ENCODE data around the gene FAHD1. TPM values are rescaled to one million over a fixed set of nuclear protein-coding genes. Genes with fewer than 3 reads are reported as not detected.
A peak's percentile ranks its signal among the peaks of the same experiment; 100 is the strongest.
"Not testable (repeated sequence)": the region's sequence is repeated elsewhere in the genome, so short reads cannot be mapped to it uniquely, and the experiment has no call there.

Gene FAHD1
- total RNA-seq, 2 experiments from 2014 or later = 8.5 to 8.8 TPM

DNA sequence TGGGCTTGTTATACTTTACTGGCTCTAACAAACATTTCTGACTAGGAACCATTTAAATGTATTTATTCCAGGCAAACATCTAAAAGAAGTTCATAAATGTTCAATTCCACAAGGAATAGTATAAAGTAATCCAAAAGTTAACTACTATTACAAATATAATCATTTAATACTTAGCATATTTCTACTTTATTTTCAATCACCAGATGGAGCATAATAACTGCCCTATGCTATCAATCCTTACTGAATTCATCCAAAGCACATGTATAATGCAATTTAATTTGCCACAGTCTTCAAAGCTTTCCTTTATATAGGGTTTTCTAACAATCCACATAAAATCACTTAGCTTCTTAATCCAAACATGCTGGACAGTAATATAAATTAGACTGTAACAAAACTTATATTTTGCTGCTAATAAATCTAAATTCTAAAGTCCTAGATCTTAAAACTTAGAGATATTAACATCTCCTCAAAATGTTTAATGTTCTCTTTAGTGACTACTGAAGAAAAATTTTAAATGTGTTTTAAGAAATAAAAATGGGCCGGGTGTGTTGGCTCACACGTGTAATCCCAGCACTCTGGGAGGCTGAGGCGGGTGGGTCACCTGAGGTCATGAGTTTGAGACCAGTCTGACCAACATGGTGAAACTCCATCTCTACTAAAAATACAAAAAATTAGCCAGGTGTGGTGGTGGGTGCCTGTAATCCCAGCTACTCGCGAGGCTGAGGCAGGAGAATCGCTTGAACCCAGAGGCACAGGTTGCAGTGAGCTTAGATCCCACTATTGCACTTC, 39.1 kb downstream of the FAHD1 start:
- Mint-ChIP-seq H3K36me3 (no peaks in the 10 kb centered on the region), H3K4me1 (ENCODE audit: low read depth) (peaks cover 2% of the 10 kb centered on the region), H3K27me3 (peaks cover 3% of the 10 kb centered on the region), H3K27ac (no peak overlapping the region), H3K9me3 (no peaks in the 10 kb centered on the region), H3K4me3 (no peak overlapping the region)
- CTCF ChIA-PET = interaction anchor here (0.6 to 4.4 kb wide), 2 partner anchors 28 to 62 kb away, joined by 3 to 23 read pairs; no protein-coding TSS in a partner anchor
- POLR2A ChIA-PET = no interaction called here
- DNase-seq = no peak
- intact Hi-C loops (cut with micrococcal nuclease) = loop anchor here (2.0 kb wide), 1 partner anchor 63 kb away; no protein-coding TSS in a partner anchor

DNA sequence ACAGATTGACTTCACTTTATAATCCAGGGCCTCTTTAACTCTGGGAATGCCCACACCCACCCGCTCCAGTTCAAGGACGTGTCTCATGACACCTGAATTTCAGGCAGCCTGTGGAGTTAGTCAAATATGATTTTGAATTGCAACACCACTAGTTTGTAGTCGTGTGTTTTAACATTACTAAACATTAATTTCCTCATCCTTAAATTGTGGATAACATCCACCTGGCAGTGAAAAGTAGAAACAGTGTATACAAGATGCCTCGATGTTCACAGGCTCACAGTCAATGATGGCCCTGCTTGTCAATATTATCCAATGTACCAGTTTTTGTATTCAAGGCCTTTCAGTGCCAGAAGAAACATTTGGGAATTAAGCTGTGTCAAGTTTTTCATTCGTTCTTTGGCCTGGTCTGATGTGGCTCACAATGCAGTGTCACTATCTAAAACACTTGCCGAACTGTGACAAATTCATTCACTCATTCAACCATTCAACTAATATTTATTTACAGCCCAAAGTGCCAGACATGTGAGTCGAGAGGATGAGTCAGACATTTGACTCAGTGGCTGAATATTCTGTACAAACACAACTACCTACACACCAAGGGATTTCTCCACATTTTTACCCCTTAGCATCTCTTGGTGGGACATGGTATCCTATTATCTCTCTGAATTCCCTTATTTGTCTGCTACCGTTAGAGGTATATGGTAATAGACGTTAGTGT, 43.5 kb downstream of the FAHD1 start:
- CTCF ChIA-PET = no interaction called here
- Mint-ChIP-seq H3K9me3 (no peaks in the 10 kb centered on the region), H3K27ac (no peak overlapping the region), H3K4me1 (ENCODE audit: low read depth) (peaks cover 3% of the 10 kb centered on the region), H3K36me3 (no peaks in the 10 kb centered on the region), H3K27me3 (peaks cover 10% of the 10 kb centered on the region), H3K4me3 (no peak overlapping the region)
- POLR2A ChIA-PET = no interaction called here
- no peak for DNase-seq
- intact Hi-C loops (cut with micrococcal nuclease) = no loop called here

DNA sequence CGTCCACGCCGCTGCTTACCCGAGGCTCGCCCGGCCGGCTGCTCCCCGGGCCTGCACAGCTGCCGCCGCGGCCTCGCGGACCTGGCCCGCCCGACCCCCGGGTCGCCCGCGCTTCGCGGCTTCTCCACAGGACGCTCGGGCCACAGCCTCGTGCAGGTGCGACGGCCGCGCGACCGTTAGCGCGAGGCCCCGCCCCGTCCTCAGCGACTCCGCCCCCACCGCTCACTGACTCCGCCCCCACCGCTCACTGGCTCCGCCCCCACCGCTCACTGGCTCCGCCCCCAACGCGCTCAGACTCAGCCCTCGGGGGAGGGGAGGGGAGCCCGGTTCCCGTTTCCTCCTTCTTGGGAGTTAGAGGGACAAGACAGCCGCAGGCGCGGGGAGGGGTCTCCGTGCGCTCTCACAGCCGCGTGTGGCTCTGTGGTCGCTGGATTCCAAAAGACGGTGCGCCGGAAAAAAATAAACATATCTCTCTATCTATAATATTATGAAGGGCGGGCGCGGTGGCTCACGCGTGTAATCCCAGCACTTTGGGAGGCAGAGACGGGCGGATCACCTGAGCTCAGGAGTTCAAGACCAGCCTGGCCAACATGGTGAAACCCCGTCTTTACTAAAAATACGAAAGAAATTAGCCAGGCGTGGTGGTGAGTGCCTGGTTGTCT, 45.1 kb downstream of the FAHD1 start, which contains the start of gene MEIOB:
Gene MEIOB (minus strand): TSS at position 191 of the 662 bp plus-strand sequence. CDS start 3,989 bp downstream, outside the sequence.
- intact Hi-C loops (cut with micrococcal nuclease) = no loop called here
- no peaks in the 10 kb centered on the region for H3K9me3 Mint-ChIP-seq
- H3K27ac Mint-ChIP-seq = no peak within 1 kb of the TSS
- peaks cover 12% of the 10 kb centered on the region for H3K27me3 Mint-ChIP-seq
- peak; percentile 34 for DNase-seq
- peaks cover 3% of the 10 kb centered on the region for H3K4me1 Mint-ChIP-seq (ENCODE audit: low read depth)
- CTCF ChIA-PET = interaction anchor here (0.7 kb wide), 1 partner anchor 166 kb away, joined by 3 read pairs; the partner anchor contains the start of gene MAPK8IP3
- H3K4me3 Mint-ChIP-seq = peak within 1 kb of the TSS; percentile 32
- H3K36me3 Mint-ChIP-seq = no peaks in the 10 kb centered on the region
- POLR2A ChIA-PET = no interaction called here

DNA sequence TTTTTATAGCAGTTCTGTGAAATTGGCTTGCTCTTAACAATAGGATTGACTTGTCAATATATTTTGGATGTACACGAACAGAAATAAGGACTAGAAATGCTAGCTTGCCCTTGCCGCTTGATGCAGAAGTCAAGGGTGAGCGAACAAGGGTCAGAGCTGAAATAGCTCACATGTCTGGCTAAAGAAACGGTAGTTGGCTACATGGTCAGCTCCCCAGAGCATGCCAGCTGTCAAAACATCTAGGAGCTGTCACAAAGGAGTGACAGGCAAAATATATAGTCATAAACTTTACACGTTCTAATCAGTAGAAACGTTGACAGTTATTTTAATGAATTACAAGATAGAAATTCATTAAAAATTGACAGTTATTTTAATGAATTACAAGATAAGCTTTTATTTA, 47.8 kb downstream of the FAHD1 start:
- Mint-ChIP-seq H3K27me3 (peaks cover 28% of the 10 kb centered on the region), H3K4me1 (ENCODE audit: low read depth) (peaks cover 3% of the 10 kb centered on the region), H3K27ac (no peak overlapping the region), H3K9me3 (no peaks in the 10 kb centered on the region), H3K36me3 (no peaks in the 10 kb centered on the region), H3K4me3 (no peak overlapping the region)
- no peak for DNase-seq
- ChIA-PET POLR2A (no interaction called here), CTCF (no interaction called here)
- intact Hi-C loops (cut with micrococcal nuclease) = no loop called here

DNA sequence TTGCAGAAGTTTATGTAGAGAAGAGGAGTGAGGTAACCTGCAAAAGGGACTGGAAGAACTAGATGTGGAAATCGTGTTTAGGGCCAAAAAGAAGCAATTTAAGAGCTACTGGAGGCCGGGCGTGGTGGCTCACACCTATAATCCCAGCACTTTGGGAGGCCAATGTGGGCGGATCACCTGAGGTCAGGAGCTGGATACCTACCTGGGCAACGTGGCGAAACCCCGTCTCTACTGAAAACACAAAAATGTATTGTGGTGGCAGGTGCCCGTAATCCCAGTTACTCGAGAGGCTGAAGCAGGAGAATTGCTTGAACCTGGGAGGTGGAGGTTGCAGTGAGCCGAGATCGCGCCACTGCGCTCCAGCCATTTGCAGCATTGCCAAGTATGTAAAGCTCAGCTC, 49.1 kb downstream of the FAHD1 start:
- peaks cover 28% of the 10 kb centered on the region for H3K27me3 Mint-ChIP-seq
- H3K4me3 Mint-ChIP-seq; intact Hi-C loops (cut with micrococcal nuclease); H3K36me3 Mint-ChIP-seq; DNase-seq; H3K27ac Mint-ChIP-seq; H3K4me1 Mint-ChIP-seq (ENCODE audit: low read depth); H3K9me3 Mint-ChIP-seq: not testable (repeated sequence)
- ChIA-PET POLR2A (interaction anchor here (0.6 kb wide), 1 partner anchor 594 kb away, joined by 3 read pairs; no protein-coding TSS in a partner anchor), CTCF (interaction anchor here (0.8 to 1.4 kb wide), 3 partner anchors 8 to 26 kb away, joined by 3 read pairs; no protein-coding TSS in a partner anchor)

DNA sequence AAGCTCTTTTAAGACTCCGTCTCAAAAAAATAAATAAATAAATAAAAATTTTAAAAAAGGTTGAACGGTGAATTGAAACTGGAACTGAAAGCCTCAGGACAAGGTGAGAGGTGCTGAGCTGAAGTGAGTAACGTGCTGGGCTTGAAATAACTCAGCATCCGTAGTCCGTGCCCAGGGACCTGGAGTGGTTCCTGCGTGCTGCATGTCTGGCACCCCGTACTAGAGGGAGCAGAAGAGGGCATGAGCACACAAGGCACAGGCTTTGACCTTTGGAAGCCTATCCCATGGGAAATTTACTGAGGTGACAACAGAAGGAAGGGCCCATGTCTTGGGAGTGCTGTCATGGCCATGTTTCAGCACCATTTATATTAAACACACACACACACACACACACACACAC, 49.5 kb downstream of the FAHD1 start:
- CTCF ChIA-PET = interaction anchor here (0.8 to 1.4 kb wide), 3 partner anchors 8 to 27 kb away, joined by 3 read pairs; no protein-coding TSS in a partner anchor
- intact Hi-C loops (cut with micrococcal nuclease) = no loop called here
- H3K4me3 Mint-ChIP-seq = no peak overlapping the region
- H3K27ac Mint-ChIP-seq = no peak overlapping the region
- POLR2A ChIA-PET = interaction anchor here (0.6 kb wide), 1 partner anchor 594 kb away, joined by 3 read pairs; no protein-coding TSS in a partner anchor
- peak; percentile 51 for DNase-seq
- peaks cover 3% of the 10 kb centered on the region for H3K4me1 Mint-ChIP-seq (ENCODE audit: low read depth)
- H3K27me3 Mint-ChIP-seq = peaks cover 28% of the 10 kb centered on the region
- no peaks in the 10 kb centered on the region for H3K9me3 Mint-ChIP-seq
- H3K36me3 Mint-ChIP-seq = no peaks in the 10 kb centered on the region

DNA sequence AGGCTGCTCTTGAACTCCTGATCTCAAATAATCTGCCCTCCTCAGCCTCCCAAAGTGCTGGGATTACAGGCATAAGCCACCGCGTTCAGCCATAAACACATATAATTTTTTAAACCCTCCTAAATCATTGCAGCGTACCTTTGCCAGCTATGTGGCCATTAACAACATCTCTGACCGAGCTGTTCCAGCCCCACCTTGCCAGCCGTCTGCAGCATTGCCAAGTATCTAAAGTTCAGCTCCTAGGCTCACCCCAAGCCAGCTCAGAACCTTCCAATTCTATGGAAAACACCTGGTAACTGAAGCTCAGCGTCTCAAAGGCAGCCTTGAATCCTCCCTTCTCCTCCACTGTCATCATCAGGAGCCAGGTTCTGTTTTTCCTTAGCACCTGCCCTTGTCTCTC, 50.1 kb downstream of the FAHD1 start:
- no peak overlapping the region for H3K4me3 Mint-ChIP-seq
- no peaks in the 10 kb centered on the region for H3K36me3 Mint-ChIP-seq
- DNase-seq = no peak
- no peak overlapping the region for H3K27ac Mint-ChIP-seq
- intact Hi-C loops (cut with micrococcal nuclease) = no loop called here
- peaks cover 3% of the 10 kb centered on the region for H3K4me1 Mint-ChIP-seq (ENCODE audit: low read depth)
- H3K27me3 Mint-ChIP-seq = peaks cover 29% of the 10 kb centered on the region
- no peaks in the 10 kb centered on the region for H3K9me3 Mint-ChIP-seq
- CTCF ChIA-PET = interaction anchor here (0.8 to 1.4 kb wide), 3 partner anchors 12 to 27 kb away, joined by 3 read pairs; no protein-coding TSS in a partner anchor
- POLR2A ChIA-PET = no interaction called here

DNA sequence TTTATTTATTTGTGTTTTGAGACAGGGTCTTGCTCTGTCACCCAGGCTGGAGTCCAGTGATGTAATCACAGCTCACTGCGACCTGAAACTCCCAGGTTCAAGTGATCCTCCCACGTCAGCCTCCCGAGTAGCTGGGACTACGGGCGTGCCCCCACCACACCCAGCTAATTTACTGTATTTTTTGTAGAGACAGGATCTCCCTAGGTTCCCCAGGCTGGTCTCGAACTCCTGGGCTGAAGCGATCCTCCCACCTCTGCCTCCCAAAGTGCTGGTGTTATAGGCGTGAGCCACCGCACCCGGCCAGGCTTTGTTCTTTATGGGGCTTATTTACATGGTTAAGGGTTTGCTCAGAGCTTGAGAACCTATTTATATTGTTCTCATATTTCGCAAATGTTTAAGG, 50.8 kb downstream of the FAHD1 start:
- no peaks in the 10 kb centered on the region for H3K4me1 Mint-ChIP-seq (ENCODE audit: low read depth)
- intact Hi-C loops (cut with micrococcal nuclease) = no loop called here
- H3K4me3 Mint-ChIP-seq = no peak overlapping the region
- no peaks in the 10 kb centered on the region for H3K9me3 Mint-ChIP-seq
- ChIA-PET CTCF (interaction anchor here (0.9 to 1.0 kb wide), 2 partner anchors 12 to 145 kb away, joined by 3 read pairs; no protein-coding TSS in a partner anchor), POLR2A (no interaction called here)
- no peak for DNase-seq
- peaks cover 23% of the 10 kb centered on the region for H3K27me3 Mint-ChIP-seq
- H3K27ac Mint-ChIP-seq = no peak overlapping the region
- H3K36me3 Mint-ChIP-seq = no peaks in the 10 kb centered on the region

DNA sequence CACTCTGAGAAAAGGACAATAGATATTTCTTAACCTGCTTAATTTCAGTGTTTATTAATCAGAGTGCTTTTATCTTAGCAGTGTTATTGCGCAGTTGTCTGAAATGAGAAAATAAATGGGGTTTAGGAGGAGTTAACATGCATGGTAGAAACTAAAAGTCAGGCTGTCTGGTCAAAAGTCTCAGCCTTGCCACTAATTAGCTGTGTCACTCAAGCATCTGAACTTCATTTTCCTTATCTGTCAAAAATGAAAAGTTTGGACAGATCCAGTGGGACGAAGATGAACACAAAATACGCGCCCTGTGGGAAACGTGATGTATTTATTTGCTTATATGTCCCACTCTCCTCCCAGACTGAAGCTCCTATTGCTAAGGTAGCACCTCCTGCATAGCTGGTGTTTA, 51.2 kb downstream of the FAHD1 start:
- Mint-ChIP-seq H3K9me3 (no peaks in the 10 kb centered on the region), H3K27me3 (peaks cover 23% of the 10 kb centered on the region), H3K36me3 (no peaks in the 10 kb centered on the region), H3K4me3 (no peak overlapping the region), H3K4me1 (ENCODE audit: low read depth) (no peaks in the 10 kb centered on the region), H3K27ac (no peak overlapping the region)
- intact Hi-C loops (cut with micrococcal nuclease) = no loop called here
- CTCF ChIA-PET = interaction anchor here (0.7 to 1.0 kb wide), 2 partner anchors 144 to 637 kb away, joined by 3 read pairs; no protein-coding TSS in a partner anchor
- POLR2A ChIA-PET = no interaction called here
- DNase-seq = no peak

Other genes with a start within 250 kb of the FAHD1 start
- gene IFT140, start 215.1 kb upstream of the FAHD1 start, total RNA-seq = 1 to 10 TPM; 8.4 to 9.5 TPM
- 10 to 100 TPM; 14.5 to 14.6 TPM for gene CRAMP1, start 214.8 kb upstream of the FAHD1 start, total RNA-seq
- gene JPT2, start 148.9 kb upstream of the FAHD1 start, total RNA-seq = 10 to 100 TPM; 62.1 to 65.9 TPM
- gene MAPK8IP3, start 121.0 kb upstream of the FAHD1 start, total RNA-seq = 10 to 100 TPM; 51.7 to 56.8 TPM
- gene NME3, start 55.7 kb upstream of the FAHD1 start, total RNA-seq = 10 to 100 TPM; 53.0 to 53.1 TPM
- gene EME2, start 54.4 kb upstream of the FAHD1 start, total RNA-seq = 10 to 100 TPM; 11.9 to 15.3 TPM
- 100 to 1,000 TPM; 151 to 152 TPM for gene MRPS34, start 54.1 kb upstream of the FAHD1 start, total RNA-seq
- 10 to 100 TPM; 21.2 to 21.8 TPM for gene SPSB3, start 44.6 kb upstream of the FAHD1 start, total RNA-seq
- 10 to 100 TPM; 45.9 to 48.0 TPM for gene NUBP2, start 44.2 kb upstream of the FAHD1 start, total RNA-seq
- not detected for gene IGFALS, start 33.5 kb upstream of the FAHD1 start, total RNA-seq
- gene HAGH, start 381 bp upstream of the FAHD1 start, total RNA-seq = 10 to 100 TPM; 45.1 to 46.2 TPM
- not detected for gene MEIOB, start 45.0 kb downstream of the FAHD1 start, total RNA-seq
- not detected for gene HS3ST6, start 91.2 kb downstream of the FAHD1 start, total RNA-seq
- gene MSRB1, start 116.0 kb downstream of the FAHD1 start, total RNA-seq = 10 to 100 TPM; 20.7 to 23.6 TPM
- not detected for gene RPL3L, start 127.5 kb downstream of the FAHD1 start, total RNA-seq
- gene NDUFB10, start 132.3 kb downstream of the FAHD1 start, total RNA-seq = 100 to 1,000 TPM; 122 to 125 TPM
- 1,000 to 10,000 TPM; 5,123 to 5,136 TPM for gene RPS2, start 137.6 kb downstream of the FAHD1 start, total RNA-seq
- not detected for gene RNF151, start 139.7 kb downstream of the FAHD1 start, total RNA-seq
- gene TBL3, start 144.8 kb downstream of the FAHD1 start, total RNA-seq = 10 to 100 TPM; 45.7 to 47.3 TPM
- gene NOXO1, start 154.3 kb downstream of the FAHD1 start, total RNA-seq = not detected
- 10 to 100 TPM; 34.4 to 37.5 TPM for gene GFER, start 157.0 kb downstream of the FAHD1 start, total RNA-seq
- gene SYNGR3, start 162.8 kb downstream of the FAHD1 start, total RNA-seq = 10 to 100 TPM; 11.9 to 12.4 TPM
- gene ZNF598, start 182.6 kb downstream of the FAHD1 start, total RNA-seq = 10 to 100 TPM; 67.2 to 67.6 TPM
- 1 to 10 TPM; 1.3 to 2.0 TPM for gene NPW, start 192.6 kb downstream of the FAHD1 start, total RNA-seq
- gene NHERF2, start 199.7 kb downstream of the FAHD1 start, total RNA-seq = 1 to 10 TPM; 1.1 to 1.4 TPM
- gene NTHL1, start 220.6 kb downstream of the FAHD1 start, total RNA-seq = 10 to 100 TPM; 24.3 to 26.2 TPM
- gene TSC2, start 220.8 kb downstream of the FAHD1 start, total RNA-seq = 10 to 100 TPM; 56.6 to 63.9 TPM